DOHH2 (cell line): Measurements from ENCODE around the gene DNAL1.

Experiments
- CTCF ChIP-seq: fragments of 200-600 bp; sonication (generic); IDR thresholded peaks from one replicate; pipeline ENCODE4 v1.5.1; 2014; ENCODE audit warnings: antibody characterized with exemption, mild to moderate bottlenecking, low read depth, low read length; ENCODE audit not compliant: poor library complexity, severe bottlenecking
- EZH2phosphoT487 ChIP-seq: fragments of 200-600 bp; sonication (generic); IDR thresholded peaks from 2 replicates; pipeline ENCODE4 v1.6.1; 2017; ENCODE audit warnings: borderline replicate concordance, mild to moderate bottlenecking, antibody characterized with exemption, low read length, moderate library complexity, mixed read lengths

- no peak for TF ChIP-seq CTCF
- no peak for TF ChIP-seq EZH2phosphoT487
Observed at GRCh38 chr14:73713206-73713802, 68.5 kb downstream of the DNAL1 start.
